ENCODE measurements around the gene ABCD3. TPM values are rescaled to one million over a fixed set of nuclear protein-coding genes. Genes with fewer than 3 reads are reported as not detected.

The ABCD3 gene
- polyA plus RNA-seq, 1 of the 3 experiments (the other 2 are of a cell fraction) = 6.5 TPM

GRCh38 chr1:94526152-94526980, 108.2 kb downstream of the ABCD3 start:
- CTCF ChIA-PET = interaction anchor here (0.9 to 2.2 kb wide), 6 partner anchors 21 to 517 kb away, joined by 3 to 7 read pairs (median 4); no protein-coding TSS in a partner anchor
- DNase-seq = no peak

GRCh38 chr1:94527447-94528031, 109.3 kb downstream of the ABCD3 start:
- Histone ChIP-seq H3K4me1 (ENCODE audit: control insufficient read depth in 1 of 2, insufficient read depth in 2 of 2, low read depth in 1 of 2, low read length in 1 of 2) (peaks cover 0 to 9% of the 10 kb centered on the region in 2 experiments; a peak in 1 of 4 replicates), H3K9me3 (no peaks in the 10 kb centered on the region), H4K20me1 (ENCODE audit: insufficient read depth) (no peaks in the 10 kb centered on the region), H3K27me3 (ENCODE audit: insufficient read depth) (no peaks in the 10 kb centered on the region), H3K9ac (no peak overlapping the region), H2AFZ (ENCODE audit: low read depth) (no peak overlapping the region), H3K9me2 (no peaks in the 10 kb centered on the region), H3K36me3 (replicated peaks in 1 of 2; ENCODE audit: control insufficient read depth in 1 of 2, insufficient read depth in 2 of 2, low read length in 1 of 2) (no peaks in the 10 kb centered on the region), H3K79me2 (ENCODE audit: insufficient read depth) (no peaks in the 10 kb centered on the region), H3F3A (replicated peaks; ENCODE audit: insufficient read depth) (no peaks in the 10 kb centered on the region), H3K27ac (ENCODE audit: low read depth in 2 of 2, low read length in 1 of 2) (no peak overlapping the region), H3K4me3 (ENCODE audit: low read depth in 2 of 2, low read length in 1 of 2) (no peak overlapping the region), H3K4me2 (no peak overlapping the region)
- TF ChIP-seq PBX3 (IDR thresholded peaks at IDR 0.05) (0 out of 2 replicates have a peak, but pooled peaks have one; percentile 17), SIN3A (IDR thresholded peaks at IDR 0.05; ENCODE audit: borderline replicate concordance, low read depth, low read length) (no peak), RAD21 (IDR thresholded peaks at IDR 0.05; ENCODE audit: low read length) (no peak)
- WGBS (ENCODE audit: low lambda C conversion rate) = 57% methylated on average over 1 of the region's 1 CpG
- CTCF ChIA-PET = interaction anchor here (0.8 to 2.2 kb wide), 10 partner anchors 11 to 516 kb away, joined by 3 to 7 read pairs (median 4); no protein-coding TSS in a partner anchor
- no peak for DNase-seq
- POLR2A ChIA-PET = interaction anchor here (0.9 kb wide), 1 partner anchor 14 kb away, joined by 3 read pairs; the partner anchor contains the start of gene F3

More at GRCh38 chr1:94526152-94526980, 108.2 kb downstream of the ABCD3 start:
- Histone ChIP-seq H2AFZ (ENCODE audit: low read depth) (no peak overlapping the region), H3K79me2 (ENCODE audit: insufficient read depth) (no peaks in the 10 kb centered on the region), H3K9me2 (no peaks in the 10 kb centered on the region), H3F3A (replicated peaks; ENCODE audit: insufficient read depth) (no peaks in the 10 kb centered on the region), H3K27ac (ENCODE audit: low read depth in 2 of 2, low read length in 1 of 2) (no peak overlapping the region), H4K20me1 (ENCODE audit: insufficient read depth) (no peaks in the 10 kb centered on the region), H3K4me2 (no peak overlapping the region), H3K36me3 (replicated peaks in 1 of 2; ENCODE audit: control insufficient read depth in 1 of 2, insufficient read depth in 2 of 2, low read length in 1 of 2) (no peaks in the 10 kb centered on the region), H3K9ac (no peak overlapping the region), H3K4me3 (ENCODE audit: low read depth in 2 of 2, low read length in 1 of 2) (no peak overlapping the region), H3K4me1 (ENCODE audit: control insufficient read depth in 1 of 2, insufficient read depth in 2 of 2, low read depth in 1 of 2, low read length in 1 of 2) (peaks cover 0 to 6% of the 10 kb centered on the region in 2 experiments; a peak in 1 of 4 replicates), H3K27me3 (ENCODE audit: insufficient read depth) (no peaks in the 10 kb centered on the region), H3K9me3 (no peaks in the 10 kb centered on the region)
- no peak for TF ChIP-seq EZH2phosphoT487 (IDR thresholded peaks at IDR 0.05; ENCODE audit: borderline replicate concordance, low read depth)
- no peak for TF ChIP-seq CHD2 (IDR thresholded peaks at IDR 0.05; ENCODE audit: low read length, partially characterized antibody)
- TF ChIP-seq FOXM1 (IDR thresholded peaks at IDR 0.05; ENCODE audit: low read depth) = no peak
- no peak for TF ChIP-seq IRF3 (IDR thresholded peaks at IDR 0.05; ENCODE audit: low read depth, low read length)
- TF ChIP-seq FOXJ3 (CRISPR knock-in tag; IDR thresholded peaks at IDR 0.05) = no peak
- TF ChIP-seq TAF1 (IDR thresholded peaks at IDR 0.05; ENCODE audit: borderline replicate concordance, low read depth, low read length) = no peak
- TF ChIP-seq SMC3 (IDR thresholded peaks at IDR 0.05; ENCODE audit: low read depth, low read length) = no peak
- TF ChIP-seq ZBTB33 (IDR thresholded peaks at IDR 0.05; ENCODE audit: borderline replicate concordance, low read depth) = no peak
- TF ChIP-seq ELF1 (IDR thresholded peaks at IDR 0.05) = no peak
- 92% methylated on average over 7 of the region's 7 CpGs for WGBS (ENCODE audit: low lambda C conversion rate)
- POLR2A ChIA-PET = interaction anchor here (0.9 kb wide), 1 partner anchor 15 kb away, joined by 3 read pairs; the partner anchor contains the start of gene F3
